Neural progenitor cell (in vitro differentiated cells): ENCODE measurements around the gene AXIN2. TPM values are rescaled to one million over a fixed set of nuclear protein-coding genes. Genes with fewer than 3 reads are reported as not detected.

ENCODE experiments used
- DNase-seq: peaks from one replicate; pipeline ENCODE4 v3.0.0-alpha.2; 2016; ENCODE audit warnings: low spot score
- H2AFZ ChIP-seq: fragments of 200-600 bp; sonication (generic); replicated peaks from 2 replicates; pipeline ENCODE4 v1.6.1; 2016; ENCODE audit warnings: antibody characterized with exemption
- H3F3A ChIP-seq: fragments of 200-600 bp; sonication (generic); 2 replicates; pipeline ENCODE4 v1.6.1; 2016; ENCODE audit warnings: antibody characterized with exemption, low read depth
- H3K27ac ChIP-seq: fragments of 200-600 bp; sonication (generic); 2 replicates; pipeline ENCODE4 v1.5.1; 2016; ENCODE audit warnings: mild to moderate bottlenecking
- H3K27me3 ChIP-seq: fragments of 200-600 bp; sonication (generic); 2 replicates; pipeline ENCODE4 v1.6.1; 2016; ENCODE audit warnings: mild to moderate bottlenecking, moderate library complexity
- H3K36me3 ChIP-seq: fragments of 200-600 bp; sonication (generic); 2 replicates; pipeline ENCODE4 v1.5.1; 2016
- H3K4me1 ChIP-seq: fragments of 200-600 bp; sonication (generic); 2 replicates; pipeline ENCODE4 v1.6.1; 2016; ENCODE audit warnings: mixed run types
- H3K4me2 ChIP-seq: fragments of 200-600 bp; sonication (generic); 2 replicates; pipeline ENCODE4 v1.6.1; 2016
- H3K4me3 ChIP-seq: fragments of 200-600 bp; sonication (generic); 2 replicates; pipeline ENCODE4 v1.5.1; 2016
- H3K79me2 ChIP-seq: fragments of 200-600 bp; sonication (generic); 2 replicates; pipeline ENCODE4 v1.6.1; 2016; ENCODE audit warnings: low read depth
- H3K9ac ChIP-seq: fragments of 200-600 bp; sonication (generic); 2 replicates; pipeline ENCODE4 v1.6.1; 2016
- H3K9me3 ChIP-seq: fragments of 200-600 bp; sonication (generic); 2 replicates; pipeline ENCODE4 v1.5.1; 2016; ENCODE audit warnings: low read depth
- H4K20me1 ChIP-seq: fragments of 200-600 bp; sonication (generic); 2 replicates; pipeline ENCODE4 v1.6.1; 2016; ENCODE audit warnings: low read depth
- H3K27ac Mint-ChIP-seq: 3 replicates; pipeline ENCODE4 v1.8.0; 2021; ENCODE audit warnings: mixed read lengths
- H3K27me3 Mint-ChIP-seq: 2 replicates; pipeline ENCODE4 v1.8.0; 2022; ENCODE audit warnings: low read depth, mild to moderate bottlenecking, inconsistent platforms, moderate library complexity, mixed read lengths; ENCODE audit not compliant: insufficient read depth
- H3K36me3 Mint-ChIP-seq: 3 replicates; pipeline ENCODE4 v1.8.0; 2021; ENCODE audit warnings: mixed read lengths
- H3K4me1 Mint-ChIP-seq: 3 replicates; pipeline ENCODE4 v1.8.0; 2021; ENCODE audit warnings: mixed read lengths
- H3K4me3 Mint-ChIP-seq: 3 replicates; pipeline ENCODE4 v1.8.0; 2021; ENCODE audit warnings: mild to moderate bottlenecking, moderate library complexity, mixed read lengths
- H3K9me3 Mint-ChIP-seq: 3 replicates; pipeline ENCODE4 v1.8.0; 2020; ENCODE audit warnings: mixed read lengths
- EZH2 ChIP-seq: fragments of 200-600 bp; sonication (generic); IDR thresholded peaks from 2 replicates; pipeline ENCODE4 v1.6.1; 2017; ENCODE audit warnings: antibody characterized with exemption, mild to moderate bottlenecking, moderate library complexity
- EZH2phosphoT487 ChIP-seq: fragments of 200-600 bp; sonication (generic); IDR thresholded peaks from 2 replicates; pipeline ENCODE4 v1.6.1; 2017; ENCODE audit warnings: antibody characterized with exemption
- total RNA-seq: library from RNA; depleted of rRNA; stranded (reverse); fragments of >200 nt; gene quantifications from 2 replicates; pipeline ENCODE4 v1.2.3, GENCODE V29; 2015; ENCODE audit warnings: low replicate concordance
- TF ChIP-seq, protein P1 (sequence below): fragments of 200-600 bp; sonication (generic); IDR thresholded peaks from 2 replicates; pipeline ENCODE4 v1.5.1; 2017; ENCODE audit warnings: antibody characterized with exemption, mild to moderate bottlenecking

Gene AXIN2
- total RNA-seq: 21.8 and 22.0 TPM in 2 replicates

DNA sequence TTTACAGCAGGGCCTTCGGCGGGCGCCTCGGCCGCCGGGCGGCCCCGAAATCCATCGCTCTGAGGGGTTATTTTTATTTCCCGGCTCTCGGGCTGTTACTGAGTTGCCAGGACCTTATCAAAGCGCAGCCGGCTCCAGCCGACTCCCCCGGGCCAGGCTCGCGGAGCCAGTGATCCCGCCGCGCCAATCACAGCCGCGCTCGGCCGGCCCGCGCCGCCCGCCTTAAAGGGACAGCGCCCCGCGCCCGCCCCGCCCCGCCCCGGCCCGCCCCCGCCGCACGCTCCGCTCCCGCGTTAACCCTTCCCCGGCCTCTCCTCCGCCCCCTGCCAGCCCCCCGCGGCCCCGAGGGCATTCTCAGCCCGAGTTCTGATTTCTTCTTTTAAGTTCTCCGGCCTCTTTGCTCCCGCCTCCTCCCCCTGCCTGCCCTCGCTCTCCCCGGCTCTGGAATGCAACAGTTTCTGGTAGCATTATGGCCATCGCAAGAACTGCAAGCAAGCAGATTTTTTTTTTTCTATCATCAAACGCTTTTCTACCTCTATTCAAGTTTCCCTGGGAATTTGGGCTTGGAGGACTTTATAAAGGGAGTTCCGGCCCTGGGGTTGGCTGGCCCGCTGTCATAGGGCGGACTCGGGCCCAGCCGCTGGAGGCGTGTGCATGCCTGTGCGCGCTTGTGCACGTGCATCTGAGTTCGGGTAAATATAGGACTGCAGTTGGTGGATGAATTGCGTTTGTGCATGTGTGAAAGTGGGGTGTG is at the start of gene AXIN2:
Gene AXIN2 (minus strand): TSS at position 197 of the 754 bp plus-strand sequence. CDS start 3,028 bp downstream, outside the sequence.
- Histone ChIP-seq H3K36me3 (no peaks in the 10 kb centered on the region), H3K9ac (peak within 1 kb of the TSS; percentile 68), H3K4me1 (peaks cover 28% of the 10 kb centered on the region), H3F3A (peaks cover 20% of the 10 kb centered on the region), H3K27ac (peak within 1 kb of the TSS; percentile 100), H3K4me3 (peak within 1 kb of the TSS; percentile 95), H4K20me1 (no peaks in the 10 kb centered on the region), H3K79me2 (no peaks in the 10 kb centered on the region), H2AFZ (no peak within 1 kb of the TSS), H3K9me3 (no peaks in the 10 kb centered on the region), H3K27me3 (peaks cover 5% of the 10 kb centered on the region), H3K4me2 (peak within 1 kb of the TSS; percentile 91)
- Mint-ChIP-seq H3K27me3 (peaks cover 14% of the 10 kb centered on the region), H3K4me1 (peaks cover 38% of the 10 kb centered on the region), H3K36me3 (peaks cover 4% of the 10 kb centered on the region), H3K9me3 (no peaks in the 10 kb centered on the region), H3K4me3 (peak within 1 kb of the TSS; percentile 84), H3K27ac (peak within 1 kb of the TSS; percentile 82)
- TF ChIP-seq EZH2: no peak
- TF ChIP-seq, protein P1, sequence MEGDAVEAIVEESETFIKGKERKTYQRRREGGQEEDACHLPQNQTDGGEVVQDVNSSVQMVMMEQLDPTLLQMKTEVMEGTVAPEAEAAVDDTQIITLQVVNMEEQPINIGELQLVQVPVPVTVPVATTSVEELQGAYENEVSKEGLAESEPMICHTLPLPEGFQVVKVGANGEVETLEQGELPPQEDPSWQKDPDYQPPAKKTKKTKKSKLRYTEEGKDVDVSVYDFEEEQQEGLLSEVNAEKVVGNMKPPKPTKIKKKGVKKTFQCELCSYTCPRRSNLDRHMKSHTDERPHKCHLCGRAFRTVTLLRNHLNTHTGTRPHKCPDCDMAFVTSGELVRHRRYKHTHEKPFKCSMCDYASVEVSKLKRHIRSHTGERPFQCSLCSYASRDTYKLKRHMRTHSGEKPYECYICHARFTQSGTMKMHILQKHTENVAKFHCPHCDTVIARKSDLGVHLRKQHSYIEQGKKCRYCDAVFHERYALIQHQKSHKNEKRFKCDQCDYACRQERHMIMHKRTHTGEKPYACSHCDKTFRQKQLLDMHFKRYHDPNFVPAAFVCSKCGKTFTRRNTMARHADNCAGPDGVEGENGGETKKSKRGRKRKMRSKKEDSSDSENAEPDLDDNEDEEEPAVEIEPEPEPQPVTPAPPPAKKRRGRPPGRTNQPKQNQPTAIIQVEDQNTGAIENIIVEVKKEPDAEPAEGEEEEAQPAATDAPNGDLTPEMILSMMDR: peak; percentile 34
- peak; percentile 98 for DNase-seq

DNA sequence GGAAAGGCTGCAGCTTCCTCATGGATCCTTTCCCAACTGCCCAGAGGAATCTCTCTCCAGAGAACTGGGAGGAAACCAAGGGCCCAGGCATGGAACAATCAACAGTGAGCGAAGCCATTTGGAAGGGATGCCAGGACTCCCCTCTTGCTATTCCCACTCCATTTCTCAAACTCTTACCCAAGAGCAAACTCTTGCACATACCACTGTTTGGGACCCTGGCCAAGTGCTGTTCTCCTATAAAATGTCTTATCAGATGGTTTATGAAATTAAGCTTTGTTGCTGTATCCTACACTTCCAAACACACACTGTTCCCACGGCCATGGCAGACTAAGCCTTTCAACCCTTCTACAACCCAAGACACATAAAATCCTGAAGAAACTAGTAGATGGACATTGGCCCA is 48.3 kb upstream of the AXIN2 start:
- Histone ChIP-seq H3K27ac (no peak overlapping the region), H3K4me1 (no peaks in the 10 kb centered on the region), H4K20me1 (no peaks in the 10 kb centered on the region), H3K4me3 (no peak overlapping the region), H3K9ac (no peak overlapping the region), H3K79me2 (no peaks in the 10 kb centered on the region), H2AFZ (no peak overlapping the region), H3K4me2 (no peak overlapping the region), H3K36me3 (no peaks in the 10 kb centered on the region), H3K27me3 (no peaks in the 10 kb centered on the region), H3F3A (no peaks in the 10 kb centered on the region), H3K9me3 (no peaks in the 10 kb centered on the region)
- peaks cover 23% of the 10 kb centered on the region for H3K36me3 Mint-ChIP-seq
- no peak overlapping the region for H3K27ac Mint-ChIP-seq
- peaks cover 15% of the 10 kb centered on the region for H3K27me3 Mint-ChIP-seq
- peaks cover 11% of the 10 kb centered on the region for H3K4me1 Mint-ChIP-seq
- TF ChIP-seq, protein P1: no peak
- no peak for TF ChIP-seq EZH2phosphoT487
- H3K4me3 Mint-ChIP-seq: no peak overlapping the region
- no peak for DNase-seq
- peaks cover 6% of the 10 kb centered on the region for H3K9me3 Mint-ChIP-seq

GRCh38 chr17:65609286-65609685 is 47.8 kb upstream of the AXIN2 start:
- Histone ChIP-seq H3F3A (no peaks in the 10 kb centered on the region), H3K27ac (no peak overlapping the region), H2AFZ (no peak overlapping the region), H3K4me1 (no peaks in the 10 kb centered on the region), H3K4me3 (no peak overlapping the region), H3K4me2 (no peak overlapping the region), H3K36me3 (no peaks in the 10 kb centered on the region), H3K27me3 (no peaks in the 10 kb centered on the region), H4K20me1 (no peaks in the 10 kb centered on the region), H3K9me3 (no peaks in the 10 kb centered on the region), H3K9ac (no peak overlapping the region), H3K79me2 (no peaks in the 10 kb centered on the region)
- DNase-seq: no peak
- H3K27ac Mint-ChIP-seq: no peak overlapping the region
- H3K9me3 Mint-ChIP-seq: peaks cover 8% of the 10 kb centered on the region
- no peak overlapping the region for H3K4me3 Mint-ChIP-seq
- H3K4me1 Mint-ChIP-seq: peaks cover 13% of the 10 kb centered on the region
- peaks cover 15% of the 10 kb centered on the region for H3K27me3 Mint-ChIP-seq
- TF ChIP-seq EZH2phosphoT487 (no peak), EZH2 (no peak)
- TF ChIP-seq, protein P1: no peak
- peaks cover 23% of the 10 kb centered on the region for H3K36me3 Mint-ChIP-seq
